ENCODE measurements around the gene TTC7B.

Gene TTC7B

DNA sequence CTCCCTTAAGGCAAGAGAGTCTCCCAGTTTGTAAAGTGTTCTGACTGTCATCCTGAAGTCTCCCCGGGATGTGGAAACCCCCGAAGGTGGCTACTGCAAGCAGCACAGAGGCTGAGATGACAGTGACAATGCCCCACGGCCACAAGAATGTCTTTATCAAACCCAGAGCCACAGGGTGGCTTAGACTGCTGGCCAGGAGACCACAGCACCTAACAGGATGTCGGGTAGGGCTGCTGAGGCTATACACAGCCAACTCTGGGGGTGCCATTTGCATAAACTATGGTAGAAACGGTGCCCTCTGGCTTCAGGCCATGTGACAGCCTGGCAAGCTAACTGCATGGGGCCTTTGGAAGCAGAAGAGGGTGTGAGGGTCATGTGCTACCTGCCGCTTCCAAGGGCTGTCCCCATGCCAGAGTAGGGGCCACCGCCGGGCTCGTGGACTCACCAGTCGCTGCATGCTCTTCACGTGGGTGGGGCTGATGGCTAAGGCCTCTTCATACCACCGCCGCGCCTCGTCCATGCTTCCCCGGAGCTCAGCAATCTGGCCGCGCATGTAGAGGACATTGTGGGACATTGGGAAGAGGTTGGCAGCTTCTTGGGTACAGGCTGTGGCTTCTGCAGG is 238.5 kb downstream of the TTC7B start:
- peak in 14 of 56 donors; percentile 32 to 77 (median 46) for DNase-seq

DNA sequence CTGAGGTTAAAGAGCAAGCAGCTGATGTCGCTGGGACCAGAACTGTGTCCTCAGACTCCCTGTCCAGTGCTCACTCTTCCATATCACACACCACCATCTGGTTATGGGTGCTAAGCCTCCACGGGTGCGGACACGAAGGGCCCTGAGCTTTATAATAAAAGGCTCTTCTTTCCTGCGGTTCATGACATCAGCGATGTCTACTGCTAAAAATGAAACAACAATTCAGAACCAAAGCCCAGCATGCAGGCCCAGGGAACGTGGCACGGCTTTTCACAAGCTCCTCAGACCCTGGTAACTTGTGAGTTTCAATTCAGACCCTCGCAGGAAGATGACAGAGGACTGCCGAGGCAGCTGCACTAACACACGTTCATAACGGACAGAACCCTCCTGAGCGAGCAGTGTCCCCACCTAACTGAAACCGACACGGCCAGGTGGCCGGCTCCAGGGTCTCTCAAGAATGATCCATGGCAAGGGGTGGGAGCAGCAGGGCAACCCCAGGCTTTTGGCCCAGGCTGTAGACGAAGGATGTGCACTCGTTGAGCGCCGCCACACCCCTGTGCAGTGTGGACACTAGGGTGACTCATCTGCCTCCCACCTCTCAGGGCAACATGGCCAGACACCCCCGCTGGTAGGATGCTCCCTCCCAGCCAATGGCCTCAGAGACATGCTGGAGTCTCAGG is 239.1 kb downstream of the TTC7B start:
- DNase-seq, result no peak

DNA sequence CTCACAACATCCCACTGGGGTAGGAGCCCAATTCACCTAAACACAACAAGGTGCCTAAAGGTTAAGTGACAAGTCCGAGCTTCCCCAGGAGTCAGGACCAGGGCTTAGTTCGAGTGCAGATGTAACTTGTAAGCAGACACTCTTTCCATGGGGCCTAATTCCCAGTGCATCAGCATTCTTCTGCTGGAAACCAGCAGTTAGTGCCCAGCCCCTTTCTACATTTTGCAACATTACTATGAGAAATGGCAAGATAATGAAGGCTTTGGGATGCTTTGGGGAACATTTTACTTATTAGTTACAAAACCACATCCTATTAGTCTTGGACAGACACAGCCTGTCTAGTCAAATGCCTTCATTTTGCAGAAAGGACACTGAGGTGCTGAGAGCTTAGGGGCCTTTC is 239.6 kb downstream of the TTC7B start:
- DNase-seq, result no peak

DNA sequence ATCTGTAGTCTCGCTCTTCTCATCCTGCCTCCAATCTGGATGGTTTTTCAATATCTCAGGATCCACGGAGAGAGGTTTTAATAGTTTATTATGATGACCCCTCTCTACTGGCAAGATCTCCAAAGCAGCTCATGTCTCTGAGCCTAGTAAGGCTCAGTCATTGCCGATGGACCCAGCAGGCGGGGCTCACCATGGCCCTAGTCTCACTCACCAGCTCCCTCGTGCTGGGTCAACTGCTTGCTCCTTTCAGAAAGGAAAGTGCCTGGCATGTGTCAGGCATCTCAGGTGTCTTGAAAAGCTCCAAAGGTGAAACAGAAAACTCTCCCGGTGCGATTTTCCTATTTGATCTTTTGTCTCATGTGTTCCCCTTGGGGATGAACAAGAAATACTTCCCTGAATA is 240.4 kb downstream of the TTC7B start:
- DNase-seq, result no peak

DNA sequence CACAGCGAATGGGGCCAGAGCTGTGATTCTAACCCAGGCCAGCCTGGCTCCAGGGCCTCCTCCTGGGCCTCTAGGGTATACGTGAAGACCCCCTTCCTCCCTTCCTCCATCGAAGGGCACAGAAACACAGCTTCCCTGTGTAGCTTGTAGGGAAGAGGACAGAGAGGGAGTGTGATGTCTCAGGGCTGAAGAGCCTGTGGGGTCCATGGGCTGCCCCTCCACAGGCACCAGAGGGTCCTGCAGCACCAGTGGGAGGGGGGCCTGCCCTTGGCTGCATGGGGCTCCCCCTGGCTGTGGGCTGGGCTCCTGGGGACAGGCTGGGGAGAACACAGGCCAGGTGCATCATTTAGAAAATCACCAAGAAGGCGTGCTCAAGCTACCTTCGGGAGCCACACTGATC is 240.9 kb downstream of the TTC7B start:
- DNase-seq, result no peak

DNA sequence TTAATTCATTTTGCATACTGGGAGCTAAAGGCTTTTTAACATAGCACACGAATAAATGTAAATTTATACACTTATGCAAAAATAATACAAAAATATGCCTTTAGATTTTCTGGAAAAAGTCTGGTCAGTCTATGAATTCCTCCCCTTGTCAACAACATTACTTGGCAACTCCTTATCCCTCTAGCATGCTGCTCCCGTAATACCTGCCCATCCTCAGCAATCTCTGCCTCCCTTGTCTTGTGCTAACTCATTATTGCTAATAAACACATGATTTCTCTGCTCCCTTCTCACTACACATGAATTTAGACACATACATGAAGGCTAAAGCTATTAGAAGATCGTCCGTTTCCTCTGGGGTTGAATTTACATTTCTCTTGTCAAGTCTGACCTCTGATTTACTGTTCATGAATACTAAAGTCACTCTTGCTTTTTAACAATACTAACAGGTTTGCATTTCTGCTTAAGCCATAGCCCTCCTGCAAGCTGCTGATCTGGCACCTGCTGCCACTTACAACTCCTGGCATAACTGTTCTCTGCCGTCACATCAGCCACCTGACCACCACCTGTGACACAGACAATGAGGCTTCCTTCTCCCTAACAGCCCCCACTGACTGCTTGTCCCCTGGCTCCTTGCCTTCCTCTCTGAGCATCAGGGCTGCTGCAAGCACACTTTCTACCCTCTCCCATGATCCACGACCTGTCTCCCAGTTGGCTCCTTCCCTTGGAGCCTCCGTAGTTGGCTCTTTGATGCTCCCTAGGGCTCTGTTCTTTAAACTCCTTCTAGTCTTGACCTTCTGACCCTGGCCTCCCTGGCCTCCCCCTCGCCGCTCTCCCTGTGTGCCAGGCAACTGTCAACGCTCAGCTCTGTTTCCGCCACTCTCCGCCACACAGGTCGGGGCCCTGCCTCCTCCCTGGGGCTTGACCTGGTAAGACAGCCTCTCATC is 241.8 kb downstream of the TTC7B start:
- DNase-seq, result peak in 4 of 56 donors; percentile 35 to 43 (median 40)

DNA sequence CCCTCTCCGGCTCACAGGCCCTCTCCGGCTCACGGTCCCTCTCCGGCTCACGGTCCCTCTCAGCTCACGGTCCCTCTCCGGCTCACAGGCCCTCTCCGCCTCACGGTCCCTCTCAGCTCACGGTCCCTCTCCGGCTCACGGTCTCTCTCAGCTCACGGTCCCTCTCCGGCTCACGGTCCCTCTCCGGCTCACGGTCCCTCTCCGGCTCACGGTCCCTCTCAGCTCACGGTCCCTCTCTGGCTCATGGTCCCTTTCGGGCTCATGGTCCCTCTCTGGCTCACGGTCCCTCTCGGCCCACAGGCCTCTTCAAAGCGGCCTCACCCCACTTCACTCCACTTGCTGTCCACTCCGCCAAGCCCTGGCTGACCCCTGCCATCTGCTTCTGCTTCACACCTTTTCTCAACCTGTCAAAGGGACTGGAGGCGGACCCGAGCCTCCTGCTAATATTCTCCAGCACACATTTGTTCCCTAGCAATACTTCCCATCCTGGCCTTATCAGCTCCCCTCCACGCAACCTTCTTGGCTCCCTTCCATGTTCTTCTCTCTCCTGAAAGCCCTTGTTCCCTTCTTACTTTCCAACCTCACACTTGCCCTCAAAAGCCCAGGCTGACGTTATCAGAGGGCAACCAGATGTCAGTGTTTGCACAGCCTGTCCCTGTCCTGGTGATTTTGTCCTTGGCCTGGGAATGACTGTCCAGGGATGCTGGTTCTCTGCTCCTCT is 242.7 kb downstream of the TTC7B start:
- no peak for DNase-seq

DNA sequence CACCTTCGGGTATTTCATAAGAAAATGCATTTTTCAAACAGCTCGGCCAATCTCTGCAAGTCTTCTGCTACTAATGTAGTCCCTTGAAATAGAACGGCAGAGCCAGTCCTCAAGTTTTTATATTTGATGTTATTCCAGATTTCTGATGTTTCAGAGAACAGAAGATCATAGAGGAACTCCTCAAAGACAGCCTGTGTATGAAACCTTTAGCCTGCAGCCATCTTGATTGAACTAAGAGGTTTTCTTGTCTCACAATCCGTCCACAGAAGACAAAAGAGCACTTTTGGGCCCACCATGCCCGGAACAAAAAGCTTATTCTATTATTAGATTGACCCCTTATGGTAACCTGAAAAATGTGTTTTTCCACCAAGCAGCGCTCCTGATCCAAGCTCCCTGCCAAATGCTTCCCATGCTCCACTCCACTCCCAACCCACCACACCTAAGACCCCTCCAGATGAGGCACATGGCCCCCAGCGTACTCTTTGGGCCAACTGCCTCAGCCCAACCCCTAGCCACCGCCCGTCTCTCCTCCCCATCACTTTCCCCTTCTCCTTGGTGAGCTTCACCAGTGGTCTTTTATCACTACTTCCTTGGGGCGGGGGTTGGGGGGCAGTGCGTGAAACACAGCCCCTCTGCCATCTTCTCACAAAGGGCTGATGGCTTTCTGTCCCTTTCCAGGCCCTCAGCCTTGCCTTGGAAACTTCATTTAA is 243.6 kb downstream of the TTC7B start:
- DNase-seq, result no peak

DNA sequence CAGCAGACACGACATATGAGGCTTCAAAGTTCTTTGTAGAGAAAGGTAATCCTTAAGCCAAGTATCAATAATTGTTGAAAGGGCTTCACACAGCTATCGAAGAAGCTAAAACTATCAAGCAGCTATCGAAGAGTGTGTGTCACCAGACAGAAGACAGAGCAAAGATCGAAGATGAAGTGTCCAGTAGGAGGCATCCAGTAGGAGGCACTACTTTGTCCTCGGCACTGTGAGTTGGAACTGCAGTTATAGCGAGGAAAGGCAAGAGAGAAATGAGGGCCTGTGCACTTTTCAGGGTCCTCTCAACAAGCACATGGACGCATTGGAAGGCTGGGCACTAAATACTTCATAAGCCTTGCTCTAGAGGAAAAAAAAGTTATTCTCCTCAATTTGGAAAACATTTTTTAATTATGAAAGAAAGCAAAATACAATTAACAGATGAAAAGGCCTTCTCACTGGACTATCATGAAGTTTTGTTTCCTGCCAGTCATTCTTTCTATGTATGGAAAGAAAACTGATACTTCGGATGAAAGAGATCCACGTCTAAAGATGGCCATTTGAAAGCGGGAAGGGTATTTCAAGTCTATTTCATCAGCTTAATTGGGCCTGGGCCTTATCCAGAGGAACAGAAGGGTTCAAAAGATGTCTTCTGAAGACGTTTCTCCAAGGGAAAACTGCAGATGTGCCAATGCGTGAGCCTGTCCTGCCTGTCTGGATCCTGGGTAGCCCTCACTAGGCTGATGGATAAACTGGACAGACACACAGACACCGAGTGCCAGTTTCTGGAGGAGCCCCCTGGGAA is 244.9 kb downstream of the TTC7B start:
- no peak for DNase-seq

DNA sequence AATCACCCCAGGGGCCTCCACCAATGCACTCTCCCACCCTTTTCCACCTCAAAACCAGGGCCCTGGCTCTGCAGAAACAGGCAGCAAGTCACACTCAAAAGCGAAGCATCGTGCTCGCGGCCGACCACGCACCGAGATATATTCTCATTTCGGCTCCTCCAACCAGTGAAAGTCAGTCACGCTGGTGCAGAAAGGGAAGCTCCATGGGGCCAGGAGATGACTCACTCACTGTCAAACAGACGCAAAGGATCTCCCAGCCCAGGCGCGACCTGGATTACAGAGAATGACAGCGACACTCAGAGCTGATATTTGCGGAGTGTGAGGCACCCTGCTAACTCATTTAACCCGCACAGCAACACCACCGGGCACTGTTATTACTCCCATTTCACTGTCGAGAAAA is 245.8 kb downstream of the TTC7B start:
- DNase-seq, result no peak

DNA sequence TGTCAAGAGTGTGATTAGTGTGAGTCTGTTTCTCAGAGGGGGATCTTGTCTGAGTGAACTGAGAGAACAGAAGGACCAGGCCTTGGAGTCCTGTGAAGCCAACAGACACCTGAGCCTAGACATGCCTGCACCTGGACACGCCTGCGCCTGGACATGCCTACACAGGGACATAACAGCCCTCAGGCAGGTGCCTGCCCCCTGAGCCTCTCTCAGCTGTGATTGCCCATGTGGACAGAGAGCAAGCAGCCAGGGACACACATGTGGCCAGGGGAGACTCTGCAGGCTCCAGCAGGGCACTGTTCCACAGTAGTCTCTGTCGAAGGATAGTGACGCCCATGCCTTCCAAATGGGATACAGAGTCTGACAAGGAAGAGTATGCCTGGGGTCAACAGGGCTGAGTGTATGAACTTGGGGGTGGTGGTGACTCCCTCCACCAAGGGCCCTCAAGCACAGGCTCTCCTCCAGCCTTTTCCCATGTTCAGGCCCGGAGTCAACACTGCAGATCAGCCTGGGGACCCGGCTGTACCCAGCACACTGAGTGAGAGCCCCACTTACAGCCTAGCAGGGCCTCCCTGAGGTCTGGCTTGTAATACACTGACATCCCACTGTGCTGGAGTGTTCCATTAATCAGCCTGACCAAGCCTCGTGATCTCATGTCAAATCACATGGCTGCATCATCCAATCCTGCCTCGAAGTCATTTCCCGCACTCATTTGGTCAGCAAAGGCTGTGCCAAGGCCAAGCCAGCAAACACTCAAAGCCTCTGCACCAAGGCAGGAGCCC is 246.4 kb downstream of the TTC7B start:
- DNase-seq, result no peak

DNA sequence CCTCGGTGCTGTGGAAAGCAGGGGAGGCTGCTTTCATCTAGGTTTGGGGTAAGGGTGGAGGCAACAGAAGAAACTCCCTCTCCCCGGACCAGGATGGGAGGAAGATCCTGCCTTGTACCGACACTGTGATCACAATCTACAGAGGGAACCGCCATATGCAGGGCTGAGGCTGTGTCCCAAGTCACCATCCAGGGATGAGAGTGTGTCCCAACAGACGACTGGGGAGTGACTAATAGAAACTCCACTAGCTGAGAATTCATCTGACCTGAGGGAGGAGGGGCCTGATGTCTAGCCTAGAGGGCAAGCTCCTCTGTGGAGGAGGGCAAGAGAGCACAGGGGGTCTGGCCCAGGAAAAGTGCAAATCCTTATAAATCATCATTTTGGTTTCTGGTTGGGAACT is 247.0 kb downstream of the TTC7B start:
- DNase-seq, result no peak

DNA sequence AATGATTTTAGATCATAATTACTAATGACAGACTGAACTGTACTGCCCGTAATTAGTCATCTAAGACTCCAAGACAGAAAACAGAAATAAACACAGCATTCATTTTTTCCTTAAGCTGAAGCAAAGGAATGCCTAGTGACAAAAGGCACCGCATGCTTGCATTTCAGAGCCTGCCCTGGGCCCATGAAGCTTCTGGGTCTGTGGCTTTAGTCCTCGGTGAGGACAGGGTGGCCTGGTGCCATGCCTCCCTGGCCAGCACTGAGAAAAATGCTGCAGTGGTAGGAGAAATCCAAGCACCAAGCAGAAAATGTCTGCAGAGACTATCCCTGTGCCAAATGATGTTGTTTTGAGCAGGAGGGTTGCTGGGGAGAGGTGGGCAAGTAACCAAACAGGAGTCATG is 247.8 kb downstream of the TTC7B start:
- DNase-seq, result peak in 37 of 56 donors; percentile 22 to 80 (median 45)

DNA sequence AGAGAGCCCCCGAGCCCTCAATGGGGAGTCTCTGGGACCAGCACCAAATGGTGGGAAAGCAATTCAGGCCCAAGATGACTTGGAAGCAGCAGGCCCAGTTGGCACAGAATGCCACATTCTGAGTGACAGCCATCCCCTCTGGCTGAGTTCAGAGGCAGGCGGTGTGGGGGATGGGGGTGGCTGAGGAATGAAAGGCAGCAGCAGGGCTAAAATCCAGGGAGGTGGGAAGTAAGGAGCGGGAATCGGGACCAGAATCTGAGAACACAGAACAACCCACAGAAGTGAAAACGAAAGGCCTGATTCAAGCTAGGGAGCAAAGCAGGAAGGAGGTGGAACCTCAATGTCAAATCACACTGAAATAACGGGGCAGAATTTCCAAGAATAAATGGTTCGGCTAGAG is 248.2 kb downstream of the TTC7B start:
- DNase-seq, result peak in 43 of 56 donors; percentile 26 to 77 (median 56)

DNA sequence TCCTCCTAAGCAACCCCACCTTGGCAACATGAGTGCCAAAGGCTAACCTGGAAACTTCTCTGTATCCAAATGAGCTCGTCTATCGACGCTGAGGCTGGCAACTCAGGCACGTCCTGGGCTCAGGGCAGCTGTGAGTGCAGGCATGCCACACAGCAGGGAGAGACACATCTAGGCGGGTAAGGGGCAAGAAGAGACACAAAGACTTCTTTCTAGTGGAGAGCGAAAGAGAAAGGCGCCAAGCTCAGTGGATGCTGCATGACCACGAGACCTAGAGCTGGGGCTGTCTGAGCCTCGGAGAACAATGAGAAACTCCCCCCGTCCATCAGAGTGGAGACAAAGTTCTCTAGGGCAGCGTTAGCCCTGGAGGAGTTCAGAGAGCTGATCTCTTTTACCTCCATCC is 249.0 kb downstream of the TTC7B start:
- DNase-seq, result peak in 45 of 56 donors; percentile 25 to 90 (median 65)

DNA sequence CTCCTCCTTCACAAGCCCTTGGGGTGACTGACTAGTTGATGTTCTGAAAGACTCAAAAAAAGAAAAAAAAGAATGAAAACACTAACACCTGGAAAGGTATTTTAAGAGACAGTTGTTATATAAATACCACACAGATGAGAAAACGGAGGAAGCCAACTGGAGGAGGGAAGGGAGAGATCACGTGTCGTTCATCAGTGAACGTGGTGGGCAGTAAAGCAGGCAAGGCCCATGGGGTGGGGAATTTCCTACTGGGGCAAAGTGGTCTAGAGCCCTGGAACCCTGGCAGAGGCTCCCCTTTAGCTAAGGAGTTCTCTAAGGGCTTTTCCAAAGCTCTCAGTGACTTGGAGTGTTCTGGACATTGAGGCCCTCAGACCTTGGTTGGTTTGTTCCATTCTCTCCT is 249.7 kb downstream of the TTC7B start:
- DNase-seq, result no peak

DNA sequence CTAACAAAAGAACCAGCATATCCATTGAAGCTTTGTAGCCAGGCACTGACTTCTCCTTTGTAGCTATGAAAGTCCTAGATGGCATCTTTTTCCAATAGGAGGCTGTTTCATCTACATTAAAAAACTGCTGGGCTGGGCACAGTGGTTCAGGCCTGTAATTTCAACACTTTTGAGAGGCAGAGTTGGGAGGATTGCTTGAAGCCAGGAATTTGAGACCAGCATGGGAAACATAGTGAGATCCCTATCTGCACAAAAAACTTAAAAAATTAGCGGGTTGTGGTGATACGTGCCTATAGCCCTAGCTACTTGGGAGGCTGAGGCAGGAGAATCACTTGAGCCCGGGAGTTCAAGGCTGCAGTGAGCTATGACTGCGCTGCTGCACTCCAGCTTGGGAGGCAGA is 251.7 kb downstream of the TTC7B start:
- DNase-seq, result no peak

DNA sequence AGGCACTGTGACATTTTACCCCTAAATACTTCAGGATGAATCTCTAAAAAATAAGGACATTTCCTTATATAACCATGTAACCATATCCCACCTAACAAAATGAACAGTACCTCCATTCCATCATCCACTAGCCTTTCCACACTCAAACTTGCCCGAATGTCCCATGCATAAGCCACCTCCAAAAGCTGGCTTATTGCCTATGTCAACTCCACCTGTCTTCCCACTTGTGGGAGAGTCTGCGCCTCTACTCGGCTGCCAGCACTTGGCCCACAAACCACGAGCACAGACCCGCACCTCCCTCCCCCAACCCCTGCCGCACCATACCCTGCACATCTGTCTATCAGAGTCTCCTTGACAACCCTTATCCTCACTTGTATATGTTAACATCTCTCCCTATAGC is 253.6 kb downstream of the TTC7B start:
- no peak for DNase-seq

DNA sequence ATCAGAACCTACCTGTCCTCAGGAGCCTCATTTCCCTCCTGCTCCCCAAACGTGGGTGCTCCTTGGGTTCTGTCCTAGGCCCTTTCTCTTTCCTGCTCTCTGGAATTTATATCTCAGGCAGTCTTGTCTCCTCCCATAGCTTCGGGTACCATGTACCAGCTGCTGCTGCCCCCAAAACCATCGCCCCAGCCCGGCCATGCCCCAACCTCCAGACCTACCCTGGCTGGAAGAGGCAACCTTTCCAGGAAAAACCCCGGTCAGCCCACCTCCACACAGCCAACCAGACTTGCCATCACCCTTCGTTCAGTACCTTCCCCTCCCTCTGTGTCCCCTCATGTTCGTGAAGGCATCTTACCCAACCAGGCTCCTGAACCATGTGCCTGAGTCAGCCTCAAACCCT is 254.3 kb downstream of the TTC7B start:
- DNase-seq, result no peak

Data from amygdala (tissue), 56 donors.